ENCODE results near the gene SLC15A2. TPM values are rescaled to one million over a fixed set of nuclear protein-coding genes. Genes with fewer than 3 reads are reported as not detected.

SLC15A2 gene
- total RNA-seq, 4 donors from 2014 or later, result 0.76 to 2.3 (median 1.4) TPM

DNA sequence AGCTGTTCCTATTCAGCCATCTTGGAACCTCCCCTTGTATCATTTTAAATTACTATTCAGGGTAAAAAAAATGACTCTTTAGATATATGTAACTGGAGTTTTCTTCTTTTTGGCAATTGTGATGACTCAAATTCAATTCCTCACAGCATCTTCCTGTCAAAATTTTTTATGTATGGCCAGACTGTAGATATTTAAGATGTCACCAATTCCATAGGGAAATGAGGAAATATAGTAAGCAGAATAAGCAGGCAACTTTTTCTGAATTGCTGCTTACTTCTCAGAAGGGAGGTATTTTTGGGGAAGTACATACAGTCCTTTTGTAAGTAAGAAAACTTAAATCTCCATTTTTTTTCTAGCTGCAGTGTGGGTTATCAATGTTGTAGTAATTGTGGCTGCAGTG lies 30.4 kb upstream of the SLC15A2 start:
- TF ChIP-seq POLR2AphosphoS5 (IDR thresholded peaks at IDR 0.05) (no peak), POLR2A (IDR thresholded peaks at IDR 0.05) (no peak), EP300 (IDR thresholded peaks at IDR 0.05) (no peak)
- TF ChIP-seq, protein P1, sequence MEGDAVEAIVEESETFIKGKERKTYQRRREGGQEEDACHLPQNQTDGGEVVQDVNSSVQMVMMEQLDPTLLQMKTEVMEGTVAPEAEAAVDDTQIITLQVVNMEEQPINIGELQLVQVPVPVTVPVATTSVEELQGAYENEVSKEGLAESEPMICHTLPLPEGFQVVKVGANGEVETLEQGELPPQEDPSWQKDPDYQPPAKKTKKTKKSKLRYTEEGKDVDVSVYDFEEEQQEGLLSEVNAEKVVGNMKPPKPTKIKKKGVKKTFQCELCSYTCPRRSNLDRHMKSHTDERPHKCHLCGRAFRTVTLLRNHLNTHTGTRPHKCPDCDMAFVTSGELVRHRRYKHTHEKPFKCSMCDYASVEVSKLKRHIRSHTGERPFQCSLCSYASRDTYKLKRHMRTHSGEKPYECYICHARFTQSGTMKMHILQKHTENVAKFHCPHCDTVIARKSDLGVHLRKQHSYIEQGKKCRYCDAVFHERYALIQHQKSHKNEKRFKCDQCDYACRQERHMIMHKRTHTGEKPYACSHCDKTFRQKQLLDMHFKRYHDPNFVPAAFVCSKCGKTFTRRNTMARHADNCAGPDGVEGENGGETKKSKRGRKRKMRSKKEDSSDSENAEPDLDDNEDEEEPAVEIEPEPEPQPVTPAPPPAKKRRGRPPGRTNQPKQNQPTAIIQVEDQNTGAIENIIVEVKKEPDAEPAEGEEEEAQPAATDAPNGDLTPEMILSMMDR (IDR thresholded peaks at IDR 0.05), result no peak
- Histone ChIP-seq H3K4me1 (no peaks in the 10 kb centered on the region), H3K27me3 (no peaks in the 10 kb centered on the region), H3K9me3 (no peaks in the 10 kb centered on the region), H3K4me3 (no peak overlapping the region), H3K36me3 (no peaks in the 10 kb centered on the region), H3K27ac (no peak overlapping the region)
- no peak for DNase-seq (ENCODE audit: low spot score in 2 of 2)

DNA sequence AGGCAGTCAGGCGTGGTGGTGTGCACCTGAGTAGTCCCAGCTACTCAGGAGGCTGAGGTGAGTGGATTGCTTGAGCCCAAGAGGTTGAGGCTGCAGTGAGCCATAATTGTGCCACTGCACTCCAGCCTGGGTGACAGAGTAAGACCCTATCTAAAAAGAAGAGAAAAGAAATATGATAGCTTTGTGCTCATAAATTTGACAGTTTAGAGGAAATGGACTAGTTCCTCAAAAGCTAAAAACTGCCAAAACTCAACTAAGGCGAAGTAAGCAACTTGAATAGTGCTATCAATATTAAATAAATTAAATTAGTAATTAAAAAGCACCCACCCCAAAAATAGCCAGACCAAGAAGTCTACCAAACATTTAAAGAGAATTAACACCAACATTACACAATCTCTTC lies 24.5 kb upstream of the SLC15A2 start:
- TF ChIP-seq POLR2AphosphoS5 (IDR thresholded peaks at IDR 0.05) (no peak), EP300 (IDR thresholded peaks at IDR 0.05) (no peak), POLR2A (IDR thresholded peaks at IDR 0.05) (no peak)
- TF ChIP-seq, protein P1 (IDR thresholded peaks at IDR 0.05), result no peak

DNA sequence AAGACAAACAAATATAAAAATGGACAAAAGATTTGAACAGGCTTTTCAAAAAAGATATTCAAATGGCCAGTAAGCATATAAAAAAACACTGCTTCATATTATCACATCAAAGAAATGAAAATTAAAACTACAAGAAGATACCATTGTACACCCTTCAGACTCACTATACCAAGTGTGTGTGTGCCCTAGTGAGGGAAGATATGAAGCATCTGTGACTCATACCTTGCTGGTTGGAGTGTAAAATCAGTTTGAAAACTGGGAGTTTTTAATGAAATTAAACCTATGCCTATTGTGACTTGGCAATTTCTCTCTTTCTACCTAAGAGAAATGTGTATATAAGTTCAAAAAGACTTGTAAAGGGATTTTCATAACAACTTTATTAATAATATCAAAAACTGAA lies 23.5 kb upstream of the SLC15A2 start:
- TF ChIP-seq POLR2AphosphoS5 (IDR thresholded peaks at IDR 0.05) (no peak), POLR2A (IDR thresholded peaks at IDR 0.05) (no peak), EP300 (IDR thresholded peaks at IDR 0.05) (no peak)
- TF ChIP-seq, protein P1 (IDR thresholded peaks at IDR 0.05), result no peak
- H3K36me3 ChIP-seq, result no peaks in the 10 kb centered on the region
- no peak overlapping the region for H3K27ac ChIP-seq
- no peak overlapping the region for H3K4me3 ChIP-seq
- no peaks in the 10 kb centered on the region for H3K4me1 ChIP-seq
- DNase-seq (ENCODE audit: low spot score in 2 of 2), result no peak
- no peaks in the 10 kb centered on the region for H3K27me3 ChIP-seq
- H3K9me3 ChIP-seq, result no peaks in the 10 kb centered on the region

More for the DNA sequence above, 24.5 kb upstream of the SLC15A2 start:
- no peaks in the 10 kb centered on the region for H3K9me3 ChIP-seq
- no peaks in the 10 kb centered on the region for H3K36me3 ChIP-seq
- DNase-seq (ENCODE audit: low spot score in 2 of 2), result no peak
- no peaks in the 10 kb centered on the region for H3K27me3 ChIP-seq
- H3K4me3 ChIP-seq, result no peak overlapping the region
- no peaks in the 10 kb centered on the region for H3K4me1 ChIP-seq
- no peak overlapping the region for H3K27ac ChIP-seq
- 90% methylated on average over 2 of the region's 2 CpGs for WGBS

DNA sequence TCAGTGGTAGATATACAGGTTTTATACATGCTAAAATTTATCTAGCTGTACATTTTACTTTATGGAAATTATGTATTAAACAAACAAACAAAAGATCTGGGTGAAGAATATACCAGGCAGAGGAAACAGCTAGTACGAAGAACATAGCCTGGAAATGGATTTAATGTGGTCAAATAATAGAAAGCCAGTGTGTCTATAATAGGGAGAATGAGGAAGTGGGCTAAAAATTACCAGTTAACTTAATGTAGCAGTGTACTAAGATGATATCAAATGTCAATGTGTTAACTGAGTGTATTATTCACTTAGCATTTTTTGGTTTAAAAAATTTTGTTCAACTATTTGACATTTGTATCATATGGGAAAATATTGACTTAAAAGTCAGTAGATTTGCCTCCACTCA lies 22.8 kb upstream of the SLC15A2 start:
- no peak overlapping the region for H3K27ac ChIP-seq
- H3K4me3 ChIP-seq, result no peak overlapping the region
- no peaks in the 10 kb centered on the region for H3K36me3 ChIP-seq
- DNase-seq (ENCODE audit: low spot score in 2 of 2), result no peak
- WGBS, result 80% methylated on average over 1 of the region's 1 CpG
- no peaks in the 10 kb centered on the region for H3K27me3 ChIP-seq
- TF ChIP-seq, protein P1 (IDR thresholded peaks at IDR 0.05), result no peak
- no peak for TF ChIP-seq POLR2AphosphoS5 (IDR thresholded peaks at IDR 0.05)
- no peak for TF ChIP-seq EP300 (IDR thresholded peaks at IDR 0.05)
- no peak for TF ChIP-seq POLR2A (IDR thresholded peaks at IDR 0.05)
- H3K9me3 ChIP-seq, result no peaks in the 10 kb centered on the region
- no peaks in the 10 kb centered on the region for H3K4me1 ChIP-seq

DNA sequence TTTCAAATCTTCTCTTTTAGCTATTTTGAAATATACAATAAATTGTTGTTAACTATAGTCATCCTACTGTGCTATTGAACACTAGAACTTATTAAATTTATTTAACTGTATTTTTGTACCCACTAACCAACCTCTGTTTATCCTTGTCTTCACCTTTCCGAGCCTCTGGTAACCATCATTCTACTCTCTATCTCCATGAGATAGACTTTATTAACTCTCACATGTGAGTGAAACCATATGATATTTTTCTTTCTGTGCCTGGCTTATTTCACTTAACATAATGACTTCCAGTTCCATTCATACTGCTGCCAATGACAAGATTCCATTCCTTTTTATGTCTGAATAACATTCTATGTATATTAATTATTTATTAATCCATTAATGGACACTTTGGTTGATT lies 15.8 kb upstream of the SLC15A2 start:
- Histone ChIP-seq H3K27ac (no peak overlapping the region), H3K9me3 (no peaks in the 10 kb centered on the region), H3K36me3 (no peaks in the 10 kb centered on the region), H3K4me3 (no peak overlapping the region), H3K4me1 (no peaks in the 10 kb centered on the region), H3K27me3 (no peaks in the 10 kb centered on the region)
- DNase-seq (ENCODE audit: low spot score in 2 of 2), result no peak
- WGBS, result 59% methylated on average over 1 of the region's 1 CpG
- TF ChIP-seq POLR2A (IDR thresholded peaks at IDR 0.05) (no peak), EP300 (IDR thresholded peaks at IDR 0.05) (no peak), POLR2AphosphoS5 (IDR thresholded peaks at IDR 0.05) (no peak)
- TF ChIP-seq, protein P1 (IDR thresholded peaks at IDR 0.05), result no peak
